NCI-H187 treated with DMSO at 0.1 percent for 48 hours (cell line): ENCODE results near the gene KCNC4.

Experiments
- DNase-seq: peaks from one replicate; lab custom pipeline; 2025; lab: John Stamatoyannopoulos, UW

The KCNC4 gene

DNA sequence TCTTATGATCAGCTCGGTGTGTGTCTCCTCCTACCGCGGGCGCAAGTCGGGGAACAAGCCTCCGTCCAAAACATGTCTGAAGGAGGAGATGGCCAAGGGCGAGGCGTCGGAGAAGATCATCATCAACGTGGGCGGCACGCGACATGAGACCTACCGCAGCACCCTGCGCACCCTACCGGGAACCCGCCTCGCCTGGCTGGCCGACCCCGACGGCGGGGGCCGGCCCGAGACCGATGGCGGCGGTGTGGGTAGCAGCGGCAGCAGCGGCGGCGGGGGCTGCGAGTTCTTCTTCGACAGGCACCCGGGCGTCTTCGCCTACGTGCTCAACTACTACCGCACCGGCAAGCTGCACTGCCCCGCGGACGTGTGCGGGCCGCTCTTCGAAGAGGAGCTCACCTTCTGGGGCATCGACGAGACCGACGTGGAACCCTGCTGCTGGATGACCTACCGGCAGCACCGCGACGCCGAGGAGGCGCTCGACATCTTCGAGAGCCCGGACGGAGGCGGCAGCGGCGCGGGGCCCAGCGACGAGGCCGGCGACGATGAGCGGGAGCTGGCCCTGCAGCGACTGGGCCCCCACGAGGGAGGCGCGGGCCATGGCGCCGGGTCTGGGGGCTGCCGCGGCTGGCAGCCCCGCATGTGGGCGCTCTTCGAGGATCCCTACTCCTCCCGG is 1.5 kb downstream of the KCNC4 start:
- no peak for DNase-seq

DNA sequence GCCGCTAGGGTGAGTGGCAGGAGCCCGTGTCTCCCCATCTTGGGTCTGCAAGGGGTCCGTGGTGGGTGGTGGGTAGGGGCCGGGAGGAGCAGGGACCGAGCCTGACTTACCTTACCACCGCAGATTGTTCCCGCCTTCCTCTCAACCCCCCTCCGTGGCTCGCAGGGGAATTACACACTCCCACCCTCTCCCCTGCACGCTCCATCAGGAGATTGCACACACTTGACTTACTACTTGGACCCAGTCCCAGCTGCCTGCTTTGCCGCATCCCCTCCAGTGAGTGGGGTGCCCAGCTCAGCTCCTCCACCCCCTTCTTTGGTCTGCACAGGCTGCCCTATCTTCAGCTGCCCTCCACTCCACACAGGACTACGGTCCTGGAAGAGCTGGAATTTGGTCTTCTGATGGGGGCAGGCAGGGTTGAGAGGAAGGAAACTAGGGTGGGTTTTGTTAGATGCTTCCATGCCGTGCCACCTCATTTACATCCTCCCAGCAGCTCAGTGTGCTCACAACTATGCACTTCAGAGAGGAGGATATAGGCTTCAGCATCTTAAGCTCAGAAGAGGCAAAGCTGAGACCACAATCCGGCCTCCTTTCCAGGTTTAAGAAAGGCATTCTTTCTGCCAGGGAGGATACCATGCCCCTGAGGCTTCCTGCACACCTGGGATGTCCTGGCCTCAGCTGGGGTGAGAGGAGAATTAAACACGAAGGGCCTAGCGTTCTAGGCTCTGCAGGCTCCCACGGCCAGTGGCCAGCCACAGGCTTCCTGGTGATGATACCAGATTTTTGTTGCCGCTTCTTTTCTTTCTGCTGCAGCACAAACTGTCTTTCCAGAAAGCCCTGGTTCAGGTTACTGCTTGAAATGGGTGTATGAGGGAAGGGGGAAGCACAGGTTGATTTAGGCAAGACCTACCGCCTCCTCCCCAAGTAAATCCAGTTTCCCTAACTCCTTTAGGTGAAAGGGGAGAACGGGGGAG is 2.3 kb downstream of the KCNC4 start:
- no peak for DNase-seq

GRCh38 chr1:110213143-110213540 is 3.0 kb downstream of the KCNC4 start:
- DNase-seq, result no peak

GRCh38 chr1:110214454-110215404 is 4.6 kb downstream of the KCNC4 start:
- DNase-seq, result no peak

DNA sequence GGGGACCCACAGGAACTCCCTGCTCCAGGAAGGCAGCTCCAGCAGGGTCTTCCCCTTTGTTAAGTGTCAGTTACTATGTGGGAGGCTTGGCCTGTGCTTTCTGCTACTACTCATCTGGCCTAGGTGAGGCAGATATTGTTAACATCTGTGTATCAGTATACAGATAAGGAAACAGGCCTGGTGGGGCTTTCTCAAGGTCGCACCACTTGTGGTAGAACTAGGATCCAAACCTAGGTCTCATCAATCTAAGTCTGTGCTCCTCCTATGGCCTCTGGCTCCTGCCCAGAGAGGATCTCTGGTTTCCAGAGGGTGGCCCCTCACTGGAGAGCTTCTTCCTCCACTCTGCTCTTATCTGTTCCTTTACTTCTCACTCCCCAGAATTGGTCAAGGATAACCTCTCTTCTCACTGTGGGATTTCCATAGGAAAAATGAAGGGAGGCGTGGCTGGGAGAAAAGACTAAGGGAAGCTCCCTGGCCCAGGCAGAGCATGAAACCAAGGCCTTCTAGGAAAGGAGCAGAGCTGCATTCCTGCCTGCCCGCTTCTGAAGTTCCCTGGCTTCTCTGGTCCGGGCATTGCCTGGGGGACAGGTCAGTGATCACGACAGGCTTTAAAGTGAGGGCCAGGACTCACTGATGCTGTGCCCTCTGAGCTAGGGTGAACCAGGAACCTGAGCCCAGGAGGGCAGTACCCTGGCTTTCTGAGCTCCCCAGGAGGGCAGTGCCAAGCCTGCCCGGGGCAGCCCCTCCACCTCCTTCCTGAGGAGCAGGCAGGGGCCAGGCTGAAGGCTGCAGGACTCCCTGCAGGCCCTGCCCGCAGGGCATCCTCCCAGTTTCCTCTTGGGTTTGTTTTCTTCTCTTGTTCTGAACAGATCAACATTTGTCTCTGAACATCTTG is 5.8 kb downstream of the KCNC4 start:
- DNase-seq, result no peak

DNA sequence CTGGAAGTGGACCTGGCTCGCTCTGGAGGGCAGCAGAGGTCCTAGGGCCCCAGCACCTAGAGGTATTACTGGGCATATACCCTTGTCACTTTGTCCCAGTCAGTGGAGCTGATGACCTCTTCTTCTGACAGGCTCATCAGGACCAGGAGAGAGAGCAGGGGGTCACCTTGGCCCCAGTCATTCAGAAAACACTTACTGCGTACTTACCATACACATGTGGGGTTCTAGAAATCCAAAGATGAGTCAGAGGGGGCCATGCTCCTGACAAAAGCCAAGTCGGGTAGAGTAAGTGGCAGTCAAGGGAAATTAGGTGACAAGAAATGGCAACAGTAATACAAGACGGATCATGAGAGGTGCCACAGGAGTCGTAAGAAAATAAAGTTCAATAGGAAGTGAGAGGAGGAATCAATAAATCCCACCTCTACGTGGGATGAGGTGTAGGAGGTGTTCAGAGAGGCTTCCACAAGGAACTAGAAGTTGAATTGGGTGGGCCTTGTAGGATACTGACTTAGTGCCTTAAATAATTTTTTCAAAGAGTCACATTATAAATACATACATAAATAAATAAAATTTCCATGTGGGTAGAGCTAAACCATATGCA is 6.8 kb downstream of the KCNC4 start:
- DNase-seq, result no peak

GRCh38 chr1:110218137-110218536 is 8.0 kb downstream of the KCNC4 start:
- no peak for DNase-seq

- no peak for DNase-seq
These were observed 8.6 kb downstream of the KCNC4 start for GRCh38 chr1:110218739-110219138.

GRCh38 chr1:110220324-110220723 is 10.2 kb downstream of the KCNC4 start:
- no peak for DNase-seq

- DNase-seq, result no peak
These were observed 11.0 kb downstream of the KCNC4 start for GRCh38 chr1:110221119-110221518.

GRCh38 chr1:110223127-110223526 is 13.0 kb downstream of the KCNC4 start:
- DNase-seq, result no peak

- no peak for DNase-seq
These were observed 13.5 kb downstream of the KCNC4 start for GRCh38 chr1:110223581-110223980.

GRCh38 chr1:110224240-110224995 is 14.3 kb downstream of the KCNC4 start:
- no peak for DNase-seq

DNA sequence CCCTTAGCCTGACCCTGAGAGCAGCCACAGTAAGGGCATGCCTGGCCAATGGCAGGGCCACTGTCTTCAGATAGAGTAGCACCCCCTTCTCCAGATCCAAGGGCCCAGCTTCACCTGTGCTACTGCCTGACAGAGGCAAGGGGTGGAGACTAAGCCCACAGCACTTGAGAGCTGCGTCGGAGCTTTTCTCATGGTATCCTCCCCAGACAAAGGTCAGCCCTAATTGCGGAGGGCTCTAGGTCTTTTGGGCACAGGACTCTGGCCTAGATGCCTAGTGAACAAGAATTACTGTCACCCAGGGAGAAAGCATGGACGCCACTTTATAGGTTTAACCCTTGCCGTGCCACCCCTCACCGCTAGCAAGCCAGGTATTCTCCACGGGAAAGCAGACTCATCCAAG is 15.1 kb downstream of the KCNC4 start:
- no peak for DNase-seq

GRCh38 chr1:110225756-110226404 is 15.8 kb downstream of the KCNC4 start:
- DNase-seq, result no peak

- no peak for DNase-seq
These were observed 17.7 kb downstream of the KCNC4 start for GRCh38 chr1:110227774-110228173.

DNA sequence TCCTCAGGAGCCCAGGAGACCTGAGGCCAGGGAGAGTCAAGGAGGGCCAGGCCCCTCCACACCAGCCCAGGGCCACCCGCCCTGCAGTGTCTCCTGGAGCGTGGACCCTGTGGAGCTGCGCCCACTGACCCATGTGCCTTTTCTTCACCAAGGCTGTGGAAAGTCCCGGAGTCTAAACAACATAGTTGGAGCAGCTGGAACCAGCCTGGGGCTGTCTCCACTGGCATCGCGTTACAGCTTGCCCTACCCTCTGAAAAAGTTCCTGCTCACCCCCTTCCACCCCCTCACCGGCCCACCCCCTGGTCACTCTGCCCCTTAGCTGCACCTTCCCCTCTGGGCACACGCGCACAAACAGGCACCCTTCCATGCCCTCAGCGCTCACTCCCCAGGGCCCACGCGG is 18.3 kb downstream of the KCNC4 start:
- DNase-seq, result no peak

DNA sequence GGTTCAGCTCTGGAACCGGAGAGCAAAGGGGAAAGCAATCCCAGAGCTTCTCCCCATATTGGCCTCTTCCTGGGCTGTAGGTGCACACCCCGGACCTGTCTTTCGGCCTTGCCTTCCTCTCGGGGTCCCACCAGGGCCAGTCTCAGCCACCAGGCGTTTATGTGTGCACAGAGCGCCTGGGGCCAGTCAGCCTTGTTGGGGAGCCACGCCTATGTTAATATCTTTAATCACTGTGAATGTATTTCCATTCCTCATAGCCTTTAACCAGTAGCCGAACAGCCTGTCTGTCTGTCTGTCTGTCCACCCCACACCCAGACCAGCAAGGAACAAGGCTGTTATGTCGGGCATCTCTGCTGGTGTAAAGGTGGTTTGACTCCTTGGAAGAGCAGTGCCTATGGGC is 18.8 kb downstream of the KCNC4 start:
- DNase-seq, result no peak

- DNase-seq, result no peak
These were observed 19.4 kb downstream of the KCNC4 start for GRCh38 chr1:110229348-110230001.
